ENCODE measurements around the gene NCKAP5.

DNA sequence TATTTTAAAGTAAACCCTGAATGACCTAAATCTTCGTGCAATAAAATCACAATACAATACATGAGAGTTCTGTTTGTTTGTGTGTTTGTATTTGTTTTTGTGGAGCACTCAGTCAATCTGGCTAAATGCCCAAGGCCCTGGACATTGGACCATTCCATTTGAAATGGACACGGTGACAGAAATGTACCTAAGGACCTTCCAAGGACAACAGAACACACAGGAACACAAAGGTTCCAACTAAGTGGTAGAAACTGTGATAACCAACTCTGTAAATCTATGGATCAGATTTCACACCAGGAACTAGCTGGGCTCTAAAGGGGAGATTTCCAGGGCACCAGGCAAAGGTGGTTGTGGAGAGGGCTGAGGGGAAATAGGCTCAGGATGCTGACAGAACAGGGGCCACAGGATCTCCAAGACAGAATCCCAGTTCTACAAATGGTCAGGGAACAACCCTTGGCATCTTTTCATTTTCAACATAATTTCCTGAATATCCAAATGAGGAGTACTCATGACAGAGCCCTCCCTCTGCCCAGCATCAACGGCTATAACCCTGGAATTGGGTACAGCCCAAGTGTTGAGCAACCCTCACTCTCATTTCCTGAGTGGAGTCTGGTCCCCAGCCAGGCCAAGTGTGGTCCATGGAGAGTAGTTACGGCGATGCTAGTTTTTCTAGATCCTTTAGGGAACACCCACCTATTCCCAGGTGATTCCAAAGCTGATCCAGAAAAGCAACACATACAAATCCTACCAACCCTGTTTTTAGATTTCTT, 78.4 kb downstream of the NCKAP5 start:
- TF ChIP-seq, protein P1, sequence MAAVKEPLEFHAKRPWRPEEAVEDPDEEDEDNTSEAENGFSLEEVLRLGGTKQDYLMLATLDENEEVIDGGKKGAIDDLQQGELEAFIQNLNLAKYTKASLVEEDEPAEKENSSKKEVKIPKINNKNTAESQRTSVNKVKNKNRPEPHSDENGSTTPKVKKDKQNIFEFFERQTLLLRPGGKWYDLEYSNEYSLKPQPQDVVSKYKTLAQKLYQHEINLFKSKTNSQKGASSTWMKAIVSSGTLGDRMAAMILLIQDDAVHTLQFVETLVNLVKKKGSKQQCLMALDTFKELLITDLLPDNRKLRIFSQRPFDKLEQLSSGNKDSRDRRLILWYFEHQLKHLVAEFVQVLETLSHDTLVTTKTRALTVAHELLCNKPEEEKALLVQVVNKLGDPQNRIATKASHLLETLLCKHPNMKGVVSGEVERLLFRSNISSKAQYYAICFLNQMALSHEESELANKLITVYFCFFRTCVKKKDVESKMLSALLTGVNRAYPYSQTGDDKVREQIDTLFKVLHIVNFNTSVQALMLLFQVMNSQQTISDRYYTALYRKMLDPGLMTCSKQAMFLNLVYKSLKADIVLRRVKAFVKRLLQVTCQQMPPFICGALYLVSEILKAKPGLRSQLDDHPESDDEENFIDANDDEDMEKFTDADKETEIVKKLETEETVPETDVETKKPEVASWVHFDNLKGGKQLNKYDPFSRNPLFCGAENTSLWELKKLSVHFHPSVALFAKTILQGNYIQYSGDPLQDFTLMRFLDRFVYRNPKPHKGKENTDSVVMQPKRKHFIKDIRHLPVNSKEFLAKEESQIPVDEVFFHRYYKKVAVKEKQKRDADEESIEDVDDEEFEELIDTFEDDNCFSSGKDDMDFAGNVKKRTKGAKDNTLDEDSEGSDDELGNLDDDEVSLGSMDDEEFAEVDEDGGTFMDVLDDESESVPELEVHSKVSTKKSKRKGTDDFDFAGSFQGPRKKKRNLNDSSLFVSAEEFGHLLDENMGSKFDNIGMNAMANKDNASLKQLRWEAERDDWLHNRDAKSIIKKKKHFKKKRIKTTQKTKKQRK (IDR thresholded peaks at IDR 0.05; ENCODE audit: low read length): no peak
- TF ChIP-seq TAF1 (CRISPR knock-in tag; IDR thresholded peaks at IDR 0.05): no peak

Measured in HepG2 (cell line).